HG03066 (cell line): ENCODE results near the gene PLB1.

Source experiments
- ATAC-seq: cut with Tn5 transposase; IDR thresholded peaks from one replicate; pipeline ENCODE4 v1.9.1; 2021; ENCODE audit warnings: low read depth; ENCODE audit not compliant: unreplicated experiment

Gene PLB1

DNA sequence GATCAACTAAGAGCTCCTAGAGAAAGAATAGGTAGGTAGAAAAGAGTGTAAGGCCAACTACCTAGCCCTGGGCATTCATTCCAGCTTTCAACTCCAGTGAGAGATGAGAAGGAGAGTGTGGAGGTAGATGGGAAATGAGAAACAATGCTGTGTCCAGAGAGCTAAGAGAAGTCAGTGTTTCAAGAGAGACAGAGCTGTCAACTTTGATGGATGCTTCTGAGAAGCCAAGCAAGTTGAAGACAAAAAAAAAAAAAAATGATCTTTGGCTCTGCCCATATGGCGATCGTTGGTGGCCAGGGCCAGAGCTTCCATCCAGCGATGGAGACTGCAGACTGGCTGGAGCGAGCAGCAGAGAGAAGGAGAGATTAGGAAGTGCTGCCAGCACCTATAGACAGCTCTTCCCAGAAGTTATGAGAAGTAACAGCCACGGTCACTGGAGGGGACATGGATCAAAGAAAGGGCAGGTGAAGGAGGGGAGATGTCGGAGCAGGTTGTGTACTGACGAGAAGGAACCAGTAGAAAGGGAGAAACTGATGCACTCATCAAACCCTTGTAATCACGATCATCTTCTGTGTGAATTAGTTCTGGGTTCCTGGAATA is 143.3 kb downstream of the PLB1 start:
- no peak for ATAC-seq

DNA sequence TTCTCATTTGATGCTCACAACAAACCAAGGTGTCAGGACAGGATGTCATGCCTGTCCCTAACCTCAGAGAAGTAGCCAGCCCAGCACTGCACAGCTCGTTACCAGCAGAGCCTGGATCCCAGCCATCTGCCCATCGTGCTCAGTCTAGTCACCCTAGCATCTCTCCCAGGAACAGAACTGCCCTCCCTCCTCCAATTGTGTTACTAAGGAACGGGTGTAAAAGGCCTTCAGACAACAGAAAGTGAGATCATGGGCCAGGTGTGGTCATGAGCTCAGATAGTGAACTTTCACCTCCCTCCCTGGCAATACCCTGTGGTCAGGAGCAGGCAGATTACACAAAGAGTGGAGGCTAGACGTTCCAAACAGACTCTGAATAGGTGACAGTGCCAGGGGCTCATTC is 144.0 kb downstream of the PLB1 start:
- no peak for ATAC-seq

- ATAC-seq: no peak
Measured at GRCh38 chr2:28640260-28640907, 144.5 kb downstream of the PLB1 start.

DNA sequence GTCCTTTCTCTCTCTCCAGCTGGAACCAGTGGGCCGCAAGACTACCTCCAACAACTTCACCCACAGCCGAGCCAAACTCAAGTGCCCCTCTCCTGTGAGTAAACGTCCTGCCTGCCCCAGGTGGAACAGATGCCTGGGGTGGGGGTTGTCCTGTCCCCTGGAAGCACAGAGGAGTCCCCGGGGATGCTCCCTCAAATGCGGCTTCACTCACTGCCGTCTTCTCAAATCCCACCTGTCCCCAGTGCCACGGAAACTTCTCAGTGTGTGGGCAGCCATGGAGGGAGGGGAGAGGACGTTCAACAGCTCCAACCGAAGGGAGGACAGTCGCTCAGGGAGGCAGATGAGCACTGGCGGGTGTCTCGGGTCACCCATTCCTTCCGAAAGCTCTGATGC is 145.0 kb downstream of the PLB1 start:
- ATAC-seq: no peak

- no peak for ATAC-seq
Measured at GRCh38 chr2:28642796-28643195, 146.9 kb downstream of the PLB1 start.

- ATAC-seq: no peak
Measured at GRCh38 chr2:28643327-28643726, 147.5 kb downstream of the PLB1 start.

DNA sequence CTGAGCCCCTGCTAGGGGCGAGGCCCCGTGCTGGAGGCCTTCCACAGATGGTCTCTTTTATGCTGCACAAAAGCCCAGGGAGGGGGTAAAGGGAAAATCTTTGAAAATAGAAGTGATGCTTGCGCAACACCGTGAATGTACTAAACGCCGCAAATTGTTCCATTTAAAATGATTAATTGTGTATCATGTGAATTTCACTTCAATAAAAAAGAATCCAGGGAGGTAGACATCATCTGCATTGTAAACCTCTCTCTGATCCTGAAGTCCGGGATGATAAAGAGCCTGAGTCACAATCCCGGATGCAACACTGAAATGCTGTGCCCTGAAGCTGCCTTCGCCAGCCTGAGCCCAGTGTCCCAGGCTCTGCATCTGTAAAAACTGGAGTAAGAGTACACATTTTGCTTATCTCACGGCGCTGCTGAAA is 148.1 kb downstream of the PLB1 start:
- no peak for ATAC-seq

- no peak for ATAC-seq
Measured at GRCh38 chr2:28644760-28645159, 148.9 kb downstream of the PLB1 start.

DNA sequence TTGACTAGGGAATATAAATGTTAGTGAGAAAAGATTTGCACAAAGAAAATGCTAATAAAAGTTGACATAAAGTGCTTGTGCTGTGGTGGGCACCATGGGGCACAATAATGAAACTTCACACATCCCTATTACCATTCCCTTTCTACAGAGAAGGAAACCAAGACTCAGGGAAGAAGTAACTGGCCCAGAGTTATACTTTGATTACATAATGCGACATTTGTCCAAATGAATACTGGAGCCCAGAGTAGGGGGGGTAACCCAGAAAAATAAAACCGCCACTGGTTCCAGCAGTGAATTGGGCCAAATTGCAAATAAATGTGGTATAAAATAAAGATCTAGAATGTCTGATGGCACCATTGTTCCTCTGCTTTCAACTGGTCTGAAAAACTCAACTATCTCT is 149.7 kb downstream of the PLB1 start:
- no peak for ATAC-seq

DNA sequence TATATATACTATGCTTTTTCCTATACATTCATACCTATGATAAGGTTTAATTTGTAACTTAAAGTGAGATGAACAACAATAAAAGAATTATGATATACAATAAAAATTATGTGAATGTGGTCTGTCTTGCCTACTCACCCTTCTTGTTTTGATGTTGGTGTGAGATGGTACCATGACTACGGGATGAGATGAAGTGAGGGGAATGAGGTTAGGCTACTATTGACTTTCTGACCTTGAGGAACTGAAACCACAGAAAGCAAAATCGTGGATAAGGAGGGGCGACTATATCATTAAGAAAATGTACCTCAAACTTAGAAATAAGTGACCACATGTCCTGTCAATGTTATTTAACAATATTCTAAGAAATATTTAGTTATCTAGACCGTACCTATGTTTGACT is 151.8 kb downstream of the PLB1 start:
- ATAC-seq: no peak

DNA sequence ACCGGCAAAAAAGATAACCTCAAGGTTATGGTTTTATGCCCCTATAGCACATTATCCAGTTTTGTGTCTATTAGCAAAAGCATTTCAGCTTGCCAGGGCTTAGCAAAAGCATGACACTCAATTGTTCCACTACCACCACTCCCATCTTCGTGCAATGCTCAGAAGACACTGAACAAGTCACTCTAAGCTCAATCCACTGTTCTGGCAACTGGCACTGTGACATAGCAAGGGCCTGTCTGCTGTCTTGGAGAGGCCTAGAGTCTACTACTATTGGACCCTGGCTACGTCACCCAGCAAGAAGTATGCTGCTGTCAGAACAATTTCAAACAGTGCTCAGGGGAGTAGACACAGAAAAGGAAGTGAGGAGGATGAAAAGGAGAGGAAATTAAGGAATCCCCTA is 152.3 kb downstream of the PLB1 start:
- ATAC-seq: no peak

- no peak for ATAC-seq
Measured at GRCh38 chr2:28648671-28649395, 153.0 kb downstream of the PLB1 start.

DNA sequence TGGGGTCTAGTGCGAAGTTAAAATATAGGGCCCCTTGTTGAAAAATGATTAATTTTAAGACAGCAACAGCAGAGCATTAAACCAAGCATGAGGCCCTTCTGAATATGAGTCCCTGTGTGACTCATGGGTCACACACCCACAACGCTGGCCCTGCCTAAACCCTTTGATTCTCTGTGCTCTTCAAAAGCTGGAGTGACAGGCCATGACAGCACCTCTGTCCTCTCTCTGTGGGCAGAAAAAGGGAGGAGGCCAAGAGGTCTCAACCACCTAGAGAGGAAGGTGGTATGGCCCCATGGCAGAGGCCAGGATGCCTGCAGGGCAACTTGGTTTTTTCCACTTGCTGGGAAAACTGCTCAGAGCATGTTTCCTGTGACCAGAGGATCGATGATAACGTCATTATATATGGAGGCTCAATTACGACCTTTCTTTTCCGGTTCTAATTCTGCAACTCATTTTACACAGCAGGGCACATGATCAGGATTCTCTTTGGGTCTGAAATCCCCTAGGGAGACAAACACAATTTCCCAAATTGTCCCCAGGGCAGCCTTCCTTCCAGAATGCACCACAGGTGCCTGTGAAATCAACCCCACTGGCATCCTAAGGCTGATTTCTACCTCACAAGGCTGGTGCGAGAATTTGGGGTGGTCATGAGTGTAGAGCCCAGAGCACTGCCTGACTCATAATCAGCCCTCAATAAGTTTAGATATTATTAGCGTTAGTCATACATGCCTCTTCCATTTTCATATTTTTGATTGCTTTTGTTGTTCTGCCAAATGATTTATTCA is 153.8 kb downstream of the PLB1 start:
- ATAC-seq: no peak

GRCh38 chr2:28650266-28650584 is 154.4 kb downstream of the PLB1 start:
- ATAC-seq: no peak

GRCh38 chr2:28652217-28652616 is 156.4 kb downstream of the PLB1 start:
- no peak for ATAC-seq

DNA sequence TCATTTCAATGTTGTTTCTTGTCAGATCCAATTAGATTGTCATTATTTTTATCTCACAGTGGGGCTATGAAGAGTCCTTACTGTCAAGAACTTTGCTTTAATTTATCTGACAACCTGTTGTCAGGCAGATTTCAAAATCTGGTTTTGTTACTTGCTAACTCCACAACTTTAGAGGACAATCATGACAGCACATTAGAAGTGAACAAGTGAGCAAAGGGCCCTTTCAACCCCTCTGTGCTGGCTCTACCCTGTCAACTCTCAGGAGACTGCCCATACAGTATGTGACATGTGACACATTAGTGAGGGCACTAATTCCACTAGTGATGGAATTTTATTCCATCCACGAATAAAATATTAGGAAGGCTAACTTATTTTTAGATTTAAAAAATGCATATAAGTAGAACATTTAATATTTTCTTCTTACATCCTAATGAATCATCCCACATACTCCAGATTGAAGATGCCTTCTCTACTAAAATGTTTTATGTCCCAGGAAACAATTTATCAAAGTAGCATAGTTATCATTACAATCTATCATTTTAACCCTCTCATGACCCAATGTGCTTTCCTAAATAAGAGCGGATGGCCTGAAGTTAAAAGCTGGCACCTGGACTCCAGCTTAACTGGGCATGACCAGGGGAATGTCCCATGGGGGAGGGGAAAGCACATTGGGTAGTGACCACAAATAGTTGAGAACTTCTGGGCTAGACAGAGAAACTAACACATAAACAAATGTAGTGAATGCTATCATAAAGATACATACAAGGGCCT is 158.2 kb downstream of the PLB1 start:
- ATAC-seq: no peak

DNA sequence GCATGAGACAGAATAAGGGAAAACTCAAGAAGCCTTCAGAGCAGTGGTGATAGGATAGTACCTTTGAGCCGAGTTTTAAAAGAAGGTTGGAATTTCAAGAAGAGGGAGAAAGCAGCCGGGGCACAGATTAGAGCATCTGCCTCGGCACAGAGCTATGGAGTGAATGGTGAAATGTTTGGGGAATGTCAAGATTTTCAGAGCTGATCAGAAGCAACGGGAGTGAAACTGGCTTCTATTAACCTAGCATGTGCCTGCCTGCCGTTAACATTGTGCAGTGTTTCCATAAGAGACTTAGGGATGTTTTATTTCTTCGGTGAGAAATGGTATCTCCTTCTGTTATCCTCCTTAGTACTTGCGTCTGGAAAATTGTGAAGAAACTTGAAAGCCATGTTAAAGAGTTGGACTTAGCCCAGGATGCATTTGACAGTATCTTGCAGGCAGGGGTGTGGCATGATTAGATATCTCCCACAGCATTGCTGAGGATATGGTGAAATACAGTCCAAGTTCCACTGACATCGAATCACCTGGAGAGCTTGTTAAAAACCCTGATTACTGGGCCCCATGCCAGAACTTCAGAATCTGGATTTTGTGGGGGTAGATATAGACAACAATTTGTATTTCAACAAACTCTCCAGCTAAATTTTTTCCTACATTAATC is 158.9 kb downstream of the PLB1 start:
- no peak for ATAC-seq

DNA sequence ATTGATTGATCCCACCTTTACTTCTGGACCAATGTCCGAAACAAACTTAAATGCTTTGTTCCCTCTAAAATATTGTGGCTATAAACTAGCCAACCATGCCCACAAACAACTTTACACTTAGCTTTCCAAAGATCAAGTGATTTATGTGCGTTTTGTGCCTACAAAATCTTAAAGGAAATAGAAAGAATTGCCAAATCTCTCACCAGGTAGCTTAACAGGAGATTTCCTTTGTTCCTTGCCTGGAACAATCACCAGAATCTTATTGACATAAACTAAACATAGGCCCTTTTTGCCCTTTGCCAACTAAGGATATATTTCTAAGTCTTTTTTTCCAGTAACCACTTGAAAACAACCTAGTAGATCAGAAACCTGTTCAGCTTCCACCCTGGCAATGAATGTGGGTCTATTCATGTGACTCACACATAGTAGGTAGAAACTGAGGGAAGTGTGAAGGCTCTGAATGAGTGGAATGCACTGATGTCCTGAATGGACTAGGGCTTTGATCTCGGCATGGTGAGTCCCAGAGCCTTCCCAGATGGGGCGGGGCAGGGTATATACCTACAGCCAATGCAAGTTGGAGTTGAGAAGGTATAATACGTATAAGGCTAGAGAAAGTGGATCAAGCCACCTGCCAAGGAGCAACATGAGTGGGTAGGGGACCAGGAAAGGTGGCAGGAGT is 161.2 kb downstream of the PLB1 start:
- no peak for ATAC-seq

DNA sequence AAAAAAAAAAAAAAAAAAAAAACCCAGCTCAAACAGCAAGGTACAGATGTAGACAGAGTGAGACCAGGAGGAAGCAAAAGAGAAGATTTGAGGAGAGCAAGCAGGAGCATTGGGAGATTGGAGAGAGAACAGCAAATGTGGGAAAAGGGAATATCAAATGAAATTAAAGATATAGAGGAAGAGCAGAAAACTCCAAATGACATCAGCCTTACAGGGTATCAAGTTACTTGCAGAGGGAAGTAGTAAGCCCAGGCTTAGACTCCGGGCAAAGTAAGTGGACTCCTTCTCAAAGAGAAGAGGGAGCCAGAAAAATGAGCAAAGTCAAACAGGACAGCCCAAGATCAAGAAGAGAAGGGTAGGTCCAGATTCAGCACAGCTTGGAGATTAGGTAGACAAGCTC is 162.5 kb downstream of the PLB1 start:
- ATAC-seq: no peak

DNA sequence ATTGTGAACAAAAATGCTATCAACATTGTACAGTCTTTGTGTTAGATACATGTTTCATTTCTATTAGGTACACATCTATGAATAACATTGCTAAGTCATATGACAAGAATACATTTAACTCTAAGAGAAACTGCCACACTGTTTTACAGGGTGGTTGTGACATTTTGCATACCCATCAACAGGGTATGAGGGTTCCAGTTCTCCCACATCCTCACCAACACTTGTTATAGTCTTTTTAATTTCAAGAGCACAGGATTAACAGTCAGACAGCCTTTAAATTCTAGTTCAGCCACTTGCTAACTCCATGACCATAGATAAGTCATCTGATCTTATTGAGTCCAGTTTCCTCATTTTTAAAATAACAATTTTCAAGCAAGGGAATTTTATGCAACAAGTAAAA is 163.3 kb downstream of the PLB1 start:
- ATAC-seq: no peak
